Motor neuron (in vitro differentiated cells): ENCODE results near the gene SHKBP1. TPM values are rescaled to one million over a fixed set of nuclear protein-coding genes. Genes with fewer than 3 reads are reported as not detected.
A peak's percentile ranks its signal among the peaks of the same experiment; 100 is the strongest.

Source experiments
- ATAC-seq, 8 experiments: fragments of 200-7000 bp; cut with Tn5 transposase; replicated peaks in 6 of 8; 2 replicates each; pipeline ENCODE4 v1.8.0; 2021; ENCODE audit warnings: mild to moderate bottlenecking in 8 of 8, moderate library complexity in 8 of 8
- H3K27ac ChIP-seq, 2 donors: fragments of 250-450 bp; sonication (Bioruptor Pico); 2 replicates each; pipeline ENCODE4 v1.9.0; 2021; ENCODE audit warnings: antibody characterized with exemption in 2 of 2, mild to moderate bottlenecking in 2 of 2, moderate library complexity in 1 of 2
- H3K4me1 ChIP-seq, 2 donors: fragments of 250-450 bp; sonication (Bioruptor Pico); replicated peaks in 1 of 2; 2 replicates each; pipeline ENCODE4 v1.6.1; 2021; ENCODE audit warnings: antibody characterized with exemption in 2 of 2, mild to moderate bottlenecking in 2 of 2, moderate library complexity in 1 of 2
- H3K4me3 ChIP-seq, 5 donors: fragments of 250-450 bp; sonication (Bioruptor Pico); 2 replicates each; pipeline ENCODE4 v1.9.0; 2021; ENCODE audit warnings: antibody characterized with exemption in 5 of 5, mild to moderate bottlenecking in 5 of 5, moderate library complexity in 4 of 5
- WGBS, 10 experiments: fragments of 450-650 bp; shearing (Covaris generic); methylation state at CpG; one replicate each; pipeline ENCODE4 v1.0.0; 2022; 5-methylcytosine and 5-hydroxymethylcytosine counted together
- in situ Hi-C, 9 experiments: fragments of 400-800 bp; cut with MboI; loops; one replicate each; pipeline ENCODE4 v1.15.0; 2021; ENCODE audit warnings: low sequenced_read_pairs in 9 of 9, low pct_unique_long_range_greater_than_20kb in 2 of 9; ENCODE audit not compliant: unreplicated experiment in 9 of 9
- total RNA-seq, 8 experiments: library from RNA; unstranded; fragments of 300-600 nt; gene quantifications; 2 replicates each; pipeline versions ENCODE4 v1.2.3 to v1.2.4, GENCODE V29; 2022

Gene SHKBP1
- total RNA-seq, 8 experiments from 2014 or later = 10.0 to 37.1 (median 21.2) TPM

GRCh38 chr19:40632311-40633036 lies 55.8 kb downstream of the SHKBP1 start:
- WGBS, 10 experiments = 30 to 100% (median 60%) methylated on average over 1 to 3 of the region's 3 CpGs; no CpG with 5 or more reads in 1 of the 10 experiments
- Histone ChIP-seq H3K27ac (no peak overlapping the region), H3K4me1 (peaks cover 0 to 6% of the 10 kb centered on the region in 2 donors), H3K4me3 (no peak overlapping the region)
- in situ Hi-C loops = loop anchor here in 1 of 9 experiments (25.0 kb wide), 2 partner anchors 320 to 495 kb away; no protein-coding TSS in a partner anchor
- no peak for ATAC-seq

GRCh38 chr19:40633207-40633606 lies 56.5 kb downstream of the SHKBP1 start:
- no peak overlapping the region for H3K27ac ChIP-seq
- H3K4me1 ChIP-seq = peaks cover 0 to 6% of the 10 kb centered on the region in 2 donors
- no peak overlapping the region for H3K4me3 ChIP-seq
- 7 to 92% (median 71%) methylated on average over 1 to 5 of the region's 5 CpGs; no CpG with 5 or more reads in 3 of the 10 experiments for WGBS, 10 experiments
- ATAC-seq = no peak
- in situ Hi-C loops = loop anchor here in 1 of 9 experiments (25.0 kb wide), 2 partner anchors 321 to 496 kb away; no protein-coding TSS in a partner anchor

- 14 to 88% (median 55%) methylated on average over 1 of the region's 1 CpG; no CpG with 5 or more reads in 1 of the 10 experiments for WGBS, 10 experiments
- Histone ChIP-seq H3K4me3 (no peak overlapping the region), H3K27ac (no peak overlapping the region), H3K4me1 (peaks cover 0 to 11% of the 10 kb centered on the region in 2 donors)
- in situ Hi-C loops = loop anchor here in 1 of 9 experiments (25.0 kb wide), 2 partner anchors 326 to 501 kb away; no protein-coding TSS in a partner anchor
- ATAC-seq = no peak
These were observed 61.7 kb downstream of the SHKBP1 start for GRCh38 chr19:40638327-40638726.

- Histone ChIP-seq H3K4me1 (peaks cover 0 to 8% of the 10 kb centered on the region in 2 donors), H3K4me3 (no peak overlapping the region), H3K27ac (no peak overlapping the region)
- no peak for ATAC-seq
- in situ Hi-C loops = loop anchor here in 1 of 9 experiments (25.0 kb wide), 2 partner anchors 327 to 502 kb away; no protein-coding TSS in a partner anchor
- WGBS, 10 experiments = 35 to 76% (median 50%) methylated on average over 1 to 5 of the region's 6 CpGs; no CpG with 5 or more reads in 3 of the 10 experiments
These were observed 62.9 kb downstream of the SHKBP1 start for GRCh38 chr19:40639638-40639982.

GRCh38 chr19:40640744-40641143 lies 64.1 kb downstream of the SHKBP1 start:
- H3K4me1 ChIP-seq = peaks cover 7 to 15% of the 10 kb centered on the region in 2 donors
- no peak overlapping the region for H3K27ac ChIP-seq
- no peak overlapping the region for H3K4me3 ChIP-seq
- peak in 4 of 8 experiments; percentile 32 to 61 (median 36) for ATAC-seq
- 0 to 60% (median 22%) methylated on average over 1 to 2 of the region's 5 CpGs; no CpG with 5 or more reads in 6 of the 10 experiments for WGBS, 10 experiments
- in situ Hi-C loops = loop anchor here in 1 of 9 experiments (25.0 kb wide), 2 partner anchors 328 to 503 kb away; no protein-coding TSS in a partner anchor

Other genes with a start within 250 kb of the SHKBP1 start
- 10 to 100 TPM in 7 of 8 experiments, 1 to 10 TPM in 1; 9.8 to 16.7 (median 13.3) TPM for gene C19orf47, start 228.5 kb upstream of the SHKBP1 start, total RNA-seq
- gene PLD3, start 228.2 kb upstream of the SHKBP1 start, total RNA-seq = 100 to 1,000 TPM; 119 to 604 (median 360) TPM
- gene HIPK4, start 186.7 kb upstream of the SHKBP1 start, total RNA-seq = under 1 TPM in 7 of 8 experiments, not detected in 1; 0.07 to 0.52 (median 0.25) TPM
- gene PRX, start 163.5 kb upstream of the SHKBP1 start, total RNA-seq = 1 to 10 TPM in 6 of 8 experiments, under 1 TPM in 2; 0.71 to 4.1 (median 1.3) TPM
- 10 to 100 TPM in 2 of 8 experiments, 1 to 10 TPM in 6; 2.6 to 14.8 (median 3.5) TPM for gene SERTAD1, start 150.9 kb upstream of the SHKBP1 start, total RNA-seq
- gene SERTAD3, start 132.5 kb upstream of the SHKBP1 start, total RNA-seq = 10 to 100 TPM; 11.2 to 28.6 (median 18.2) TPM
- 100 to 1,000 TPM in 1 of 8 experiments, 10 to 100 TPM in 6, 1 to 10 TPM in 1; 7.7 to 144 (median 48.3) TPM for gene BLVRB, start 111.1 kb upstream of the SHKBP1 start, total RNA-seq
- gene SPTBN4, start 109.9 kb upstream of the SHKBP1 start, total RNA-seq = 10 to 100 TPM in 1 of 8 experiments, 1 to 10 TPM in 6, under 1 TPM in 1; 0.56 to 10.1 (median 3.0) TPM
- 10 to 100 TPM in 7 of 8 experiments, 1 to 10 TPM in 1; 1.8 to 52.8 (median 20.1) TPM for gene LTBP4, start 24.5 kb downstream of the SHKBP1 start, total RNA-seq
- 10 to 100 TPM in 7 of 8 experiments, 1 to 10 TPM in 1; 7.9 to 26.2 (median 18.3) TPM for gene NUMBL, start 113.8 kb downstream of the SHKBP1 start, total RNA-seq
- 10 to 100 TPM; 27.6 to 53.1 (median 32.8) TPM for gene COQ8B, start 140.0 kb downstream of the SHKBP1 start, total RNA-seq
- 10 to 100 TPM in 3 of 8 experiments, 1 to 10 TPM in 5; 7.8 to 13.1 (median 9.2) TPM for gene ITPKC, start 140.2 kb downstream of the SHKBP1 start, total RNA-seq
- gene ACTMAP, start 173.6 kb downstream of the SHKBP1 start, total RNA-seq = 10 to 100 TPM in 1 of 8 experiments, 1 to 10 TPM in 7; 2.4 to 12.6 (median 3.8) TPM
- 100 to 1,000 TPM in 1 of 8 experiments, 10 to 100 TPM in 7; 32.4 to 112 (median 40.7) TPM for gene SNRPA, start 174.3 kb downstream of the SHKBP1 start, total RNA-seq
- gene MIA, start 198.6 kb downstream of the SHKBP1 start, total RNA-seq = 1 to 10 TPM in 3 of 8 experiments, under 1 TPM in 1, not detected in 4; 0.90 to 5.0 (median 1.5) TPM
- 10 to 100 TPM; 14.5 to 23.0 (median 19.4) TPM for gene RAB4B, start 201.4 kb downstream of the SHKBP1 start, total RNA-seq
- 10 to 100 TPM; 32.1 to 96.2 (median 65.5) TPM for gene EGLN2, start 222.3 kb downstream of the SHKBP1 start, total RNA-seq